Measurements from ENCODE around the gene PCSK5.
"Not testable (repeated sequence)": the region's sequence is repeated elsewhere in the genome, so short reads cannot be mapped to it uniquely, and the experiment has no call there.

The PCSK5 gene

GRCh38 chr9:76310577-76310976 is 420.1 kb downstream of the PCSK5 start:
- no peak for TF ChIP-seq CTCF (IDR thresholded peaks at IDR 0.05; ENCODE audit: low read depth, low read length, missing control alignments)
- in situ Hi-C loops (cut with HindIII; ENCODE audit: low pct_ligation_motif_present, low sequenced_read_pairs) = no loop called here
- no peak overlapping the region for H3K4me3 ChIP-seq (ENCODE audit: low read depth, low read length)
- no peaks in the 10 kb centered on the region for H3K36me3 ChIP-seq (replicated peaks)
- DNase-seq = no peak
- no peaks in the 10 kb centered on the region for H3K27me3 ChIP-seq (replicated peaks)
- no peak overlapping the region for H3K27ac ChIP-seq

GRCh38 chr9:76310991-76311390 is 420.5 kb downstream of the PCSK5 start:
- H3K4me3 ChIP-seq (ENCODE audit: low read depth, low read length) = no peak overlapping the region
- TF ChIP-seq CTCF (IDR thresholded peaks at IDR 0.05; ENCODE audit: low read depth, low read length, missing control alignments) = no peak
- H3K27me3 ChIP-seq (replicated peaks) = no peaks in the 10 kb centered on the region
- H3K36me3 ChIP-seq (replicated peaks) = no peaks in the 10 kb centered on the region
- no peak overlapping the region for H3K27ac ChIP-seq
- DNase-seq = no peak
- in situ Hi-C loops (cut with HindIII; ENCODE audit: low pct_ligation_motif_present, low sequenced_read_pairs) = no loop called here

DNA sequence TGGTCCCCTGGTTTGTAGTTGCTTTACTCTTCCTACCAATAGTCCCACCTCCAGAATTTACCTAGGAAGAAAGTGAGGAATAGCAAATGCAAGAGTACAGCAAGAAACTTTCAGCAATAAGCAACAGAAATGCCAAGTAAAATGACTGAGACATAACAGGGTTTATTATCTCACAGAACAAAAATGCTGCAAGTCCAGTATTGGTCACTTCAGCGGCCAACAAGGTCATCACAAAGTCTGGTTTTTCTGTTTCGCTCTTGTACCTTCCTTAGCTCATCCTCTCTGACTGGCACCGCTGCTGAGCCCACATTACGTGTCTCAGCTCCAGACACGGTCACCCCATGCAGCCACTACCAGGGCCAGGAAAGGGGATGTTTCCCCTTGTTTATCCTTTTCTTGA is 421.1 kb downstream of the PCSK5 start:
- no peak overlapping the region for H3K27ac ChIP-seq
- TF ChIP-seq CTCF (IDR thresholded peaks at IDR 0.05; ENCODE audit: low read depth, low read length, missing control alignments) = no peak
- H3K36me3 ChIP-seq (replicated peaks) = no peaks in the 10 kb centered on the region
- DNase-seq = no peak
- in situ Hi-C loops (cut with HindIII; ENCODE audit: low pct_ligation_motif_present, low sequenced_read_pairs) = no loop called here
- no peak overlapping the region for H3K4me3 ChIP-seq (ENCODE audit: low read depth, low read length)
- H3K27me3 ChIP-seq (replicated peaks) = no peaks in the 10 kb centered on the region

GRCh38 chr9:76313771-76314170 is 423.3 kb downstream of the PCSK5 start:
- in situ Hi-C loops (cut with HindIII; ENCODE audit: low pct_ligation_motif_present, low sequenced_read_pairs) = no loop called here
- H3K27me3 ChIP-seq (replicated peaks) = no peaks in the 10 kb centered on the region
- H3K4me3 ChIP-seq (ENCODE audit: low read depth, low read length) = no peak overlapping the region
- no peak for TF ChIP-seq CTCF (IDR thresholded peaks at IDR 0.05; ENCODE audit: low read depth, low read length, missing control alignments)
- H3K36me3 ChIP-seq (replicated peaks) = no peaks in the 10 kb centered on the region
- H3K27ac ChIP-seq = no peak overlapping the region
- DNase-seq = no peak

DNA sequence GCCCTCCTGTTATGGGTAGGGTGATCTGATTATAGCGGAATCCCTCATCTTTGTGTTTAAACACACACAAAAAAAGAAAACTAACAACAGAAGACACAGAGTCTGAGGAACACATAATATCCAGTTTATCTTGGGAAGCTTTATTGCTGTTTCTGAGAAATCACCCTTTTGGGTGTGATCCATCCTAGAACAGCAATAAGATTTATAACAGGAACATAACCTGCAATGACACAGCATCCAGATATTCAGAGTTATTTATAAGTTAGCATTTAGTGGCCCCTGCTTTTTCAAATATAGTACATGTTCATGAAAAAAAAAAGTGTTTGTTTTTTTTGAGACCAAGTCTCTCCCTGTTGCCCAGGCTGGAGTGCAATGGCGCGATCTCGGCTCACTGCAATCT is 423.8 kb downstream of the PCSK5 start:
- no peak for DNase-seq
- in situ Hi-C loops (cut with HindIII; ENCODE audit: low pct_ligation_motif_present, low sequenced_read_pairs) = no loop called here
- H3K27me3 ChIP-seq (replicated peaks) = no peaks in the 10 kb centered on the region
- TF ChIP-seq CTCF (IDR thresholded peaks at IDR 0.05; ENCODE audit: low read depth, low read length, missing control alignments) = no peak
- no peaks in the 10 kb centered on the region for H3K36me3 ChIP-seq (replicated peaks)
- H3K27ac ChIP-seq = no peak overlapping the region
- no peak overlapping the region for H3K4me3 ChIP-seq (ENCODE audit: low read depth, low read length)

GRCh38 chr9:76316069-76316468 is 425.6 kb downstream of the PCSK5 start:
- no peaks in the 10 kb centered on the region for H3K27me3 ChIP-seq (replicated peaks)
- H3K27ac ChIP-seq = no peak overlapping the region
- no peak for DNase-seq
- in situ Hi-C loops (cut with HindIII; ENCODE audit: low pct_ligation_motif_present, low sequenced_read_pairs) = no loop called here
- H3K36me3 ChIP-seq (replicated peaks) = no peaks in the 10 kb centered on the region
- TF ChIP-seq CTCF (IDR thresholded peaks at IDR 0.05; ENCODE audit: low read depth, low read length, missing control alignments) = no peak
- no peak overlapping the region for H3K4me3 ChIP-seq (ENCODE audit: low read depth, low read length)

- H3K4me3 ChIP-seq (ENCODE audit: low read depth, low read length); DNase-seq; in situ Hi-C loops (cut with HindIII; ENCODE audit: low pct_ligation_motif_present, low sequenced_read_pairs); H3K36me3 ChIP-seq (replicated peaks); H3K27me3 ChIP-seq (replicated peaks); H3K27ac ChIP-seq: not testable (repeated sequence)
Observed at GRCh38 chr9:76319466-76319865, 429.0 kb downstream of the PCSK5 start.
